HG03103 (cell line): Measurements from ENCODE around the gene PHLPP2.

ENCODE experiments used
- ATAC-seq: cut with Tn5 transposase; IDR thresholded peaks from one replicate; pipeline ENCODE4 v1.9.1; 2021; ENCODE audit warnings: low read depth; ENCODE audit not compliant: unreplicated experiment

PHLPP2 gene

GRCh38 chr16:71724320-71724751, at the start of gene PHLPP2:
Gene PHLPP2, minus strand, starts transcription at chr16:71724701. Its CDS starts 9,906 bp downstream, at chr16:71714795.
- ATAC-seq: no peak

DNA sequence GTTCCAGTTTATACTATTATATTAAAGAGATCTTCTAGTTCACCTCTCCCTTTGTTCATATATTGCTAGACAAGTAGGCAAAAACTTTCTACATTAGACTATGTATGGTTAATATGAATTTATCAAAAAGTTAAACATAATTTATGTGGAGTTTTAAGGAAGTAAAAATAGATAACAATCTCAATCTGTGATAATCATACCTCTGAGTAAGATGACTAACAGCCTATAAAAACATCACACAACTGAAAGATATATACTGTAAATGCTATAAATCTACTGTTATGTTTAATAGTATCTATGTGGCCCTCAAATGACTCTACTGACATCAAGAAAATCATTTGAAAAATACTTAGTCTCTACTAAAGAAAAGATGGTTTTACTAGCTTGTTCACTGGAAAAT, 47.1 kb upstream of the PHLPP2 start:
- no peak for ATAC-seq

DNA sequence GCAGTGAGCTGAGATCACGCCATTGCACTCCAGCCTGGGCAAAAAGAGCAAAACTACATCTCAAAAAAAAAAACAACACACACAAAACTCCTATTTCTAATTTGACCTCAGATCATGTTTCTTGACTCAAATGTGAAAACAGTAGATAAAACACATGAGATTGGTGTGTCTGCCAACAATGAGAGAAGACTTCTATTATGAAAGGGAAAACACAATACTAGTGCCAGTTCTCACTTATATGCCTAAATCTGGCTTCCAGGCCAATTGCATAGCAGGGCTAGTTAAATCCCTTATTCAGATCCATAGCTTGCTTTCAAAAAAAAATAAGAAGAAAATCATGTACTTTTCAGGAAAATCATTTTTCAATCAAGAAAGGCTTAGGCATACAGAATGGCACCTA, 44.7 kb upstream of the PHLPP2 start:
- no peak for ATAC-seq

DNA sequence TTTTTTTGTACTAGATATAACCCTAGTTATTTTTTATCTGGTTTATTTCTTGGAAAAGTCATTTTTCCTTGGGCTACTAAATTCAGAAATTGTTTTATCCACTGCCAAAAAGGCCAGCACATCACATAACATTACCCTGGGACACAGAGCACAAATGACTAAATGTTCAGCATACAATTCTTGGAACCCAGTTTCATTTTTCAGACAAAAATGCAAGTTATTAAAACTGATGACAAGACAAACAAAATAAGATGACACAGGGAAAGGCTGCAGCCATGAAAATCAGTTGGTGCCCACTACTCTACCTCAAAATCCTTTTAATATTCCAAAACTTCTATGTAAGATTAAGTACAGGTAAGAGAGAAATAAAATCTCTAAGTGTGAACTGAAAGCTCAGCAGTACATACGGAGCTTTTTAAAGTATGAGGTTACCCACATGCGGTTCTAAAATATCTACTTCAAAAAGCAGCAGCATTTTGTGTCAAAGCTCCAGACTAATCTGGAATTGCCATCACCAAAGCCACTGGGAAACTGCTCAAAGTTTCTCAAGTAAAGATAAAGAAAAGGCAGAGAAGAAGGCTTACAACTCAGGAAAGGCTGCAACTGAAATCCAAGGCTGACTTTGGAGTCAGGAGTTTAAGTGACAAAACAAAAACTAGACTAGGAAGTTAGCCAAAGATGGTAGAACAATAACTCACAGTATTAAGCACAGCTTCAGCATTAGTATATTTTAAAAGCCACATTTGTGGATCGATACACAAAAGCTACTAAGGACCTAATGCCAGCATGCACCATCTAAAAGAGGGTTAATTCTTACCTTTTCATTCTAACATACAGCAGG, 42.8 kb upstream of the PHLPP2 start:
- no peak for ATAC-seq

GRCh38 chr16:71762186-71762585, 37.7 kb upstream of the PHLPP2 start:
- ATAC-seq: no peak

DNA sequence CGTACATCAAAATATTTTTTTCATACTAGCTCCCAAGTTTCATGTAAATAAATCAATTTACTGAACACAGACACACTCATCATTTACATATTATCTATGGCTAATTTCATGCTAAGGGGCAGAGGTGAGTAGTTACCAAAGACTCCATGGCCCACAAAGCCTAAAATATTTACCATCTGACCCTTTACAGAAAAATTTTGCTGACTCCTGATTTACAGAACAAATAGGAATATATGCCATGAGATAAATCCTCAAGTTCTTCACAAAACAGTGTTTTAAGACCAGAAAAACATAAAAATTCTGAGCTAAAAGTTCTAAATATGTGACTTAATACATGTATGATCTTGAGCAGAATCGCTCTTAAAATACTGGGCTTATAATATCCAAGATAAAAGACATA, 36.6 kb upstream of the PHLPP2 start:
- ATAC-seq: no peak

DNA sequence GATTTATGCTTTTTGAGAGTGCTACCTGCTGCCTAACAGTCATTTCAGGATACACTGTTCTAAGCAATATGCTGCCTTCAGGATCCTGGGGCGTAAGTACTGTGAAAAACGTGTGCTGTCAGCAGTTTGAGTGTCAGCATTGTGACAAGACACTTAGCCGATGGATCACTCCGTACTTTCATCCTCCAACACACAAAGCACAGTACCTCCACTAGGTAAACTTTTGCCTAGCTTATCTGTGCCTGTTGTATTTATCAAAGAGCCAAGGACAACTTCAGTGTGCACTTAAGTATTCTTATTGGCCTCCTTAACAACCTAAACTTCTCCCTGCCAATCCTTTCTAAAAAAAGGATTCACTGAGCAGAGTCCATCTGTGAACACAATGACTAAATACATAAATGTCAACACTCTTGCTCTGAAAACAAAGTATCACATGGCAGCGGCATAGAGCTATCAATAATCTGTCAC, 33.8 kb upstream of the PHLPP2 start:
- ATAC-seq: no peak

- no peak for ATAC-seq
Measured at GRCh38 chr16:71754652-71755051, 30.2 kb upstream of the PHLPP2 start.

DNA sequence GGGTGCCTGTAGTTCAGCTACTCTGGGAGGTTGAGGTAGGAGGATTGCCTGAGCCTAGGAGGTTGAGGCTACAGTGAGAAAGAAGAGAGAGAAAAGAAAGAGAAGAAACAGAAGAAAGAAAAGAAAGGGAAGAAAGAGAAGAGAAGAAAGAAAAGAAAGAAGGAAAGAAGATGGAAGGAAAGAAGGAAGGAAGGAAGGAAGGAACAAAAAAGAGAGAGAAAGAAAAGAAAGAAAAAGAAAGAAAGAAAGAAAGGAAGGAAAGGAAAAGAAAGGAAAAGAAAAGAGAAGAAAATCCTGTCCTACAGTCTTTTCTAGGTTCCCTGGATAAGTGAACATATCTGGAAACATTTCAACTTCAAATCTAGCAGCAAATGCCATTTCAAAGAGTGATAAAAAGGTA, 29.6 kb upstream of the PHLPP2 start:
- ATAC-seq: no peak

DNA sequence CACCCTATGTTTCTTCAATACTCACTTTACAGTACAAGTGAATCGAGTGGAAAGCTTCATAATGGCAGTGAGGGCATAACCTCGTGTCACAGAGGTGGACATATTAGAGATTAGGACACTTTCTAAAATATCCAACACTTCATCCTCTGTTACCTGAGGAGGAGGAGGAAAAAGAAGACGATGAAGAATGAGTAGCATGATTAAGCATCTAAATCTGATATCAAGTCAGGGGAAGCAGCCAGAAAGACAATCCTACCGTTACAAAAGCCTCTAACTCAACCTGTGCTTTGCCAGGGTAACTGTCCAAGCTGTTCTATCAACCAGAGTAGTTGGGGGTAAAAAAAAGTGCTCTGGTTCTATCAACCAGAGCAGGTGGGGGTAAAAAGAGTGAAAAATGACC, 23.7 kb upstream of the PHLPP2 start:
- no peak for ATAC-seq

DNA sequence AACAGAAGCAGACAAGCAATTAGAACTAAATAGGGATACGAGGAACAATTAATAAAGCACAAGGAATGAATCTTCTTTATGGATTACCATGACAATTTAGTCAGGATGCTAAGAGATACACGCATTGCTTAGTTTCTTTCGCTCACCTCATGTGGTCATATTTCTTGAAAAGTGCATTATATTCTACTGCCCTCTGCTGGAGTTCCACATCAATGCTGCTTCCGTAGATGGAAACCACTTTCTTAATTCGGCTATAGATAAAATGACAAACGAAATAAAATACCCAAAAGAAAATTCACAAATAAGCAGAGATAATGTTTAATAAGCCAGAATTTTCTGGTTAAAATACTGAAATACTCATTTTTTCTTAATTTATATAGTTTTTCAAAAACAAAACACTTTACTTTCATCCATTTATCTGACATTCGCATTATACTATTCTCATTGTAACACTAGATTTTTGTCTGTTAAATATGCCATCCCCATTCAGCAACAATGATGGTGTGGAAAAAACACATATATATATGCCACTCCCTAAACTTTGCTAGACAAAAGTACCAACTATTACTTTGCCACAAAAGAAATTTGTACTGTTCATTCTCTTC, 22.0 kb upstream of the PHLPP2 start:
- no peak for ATAC-seq

- ATAC-seq: no peak
Measured at GRCh38 chr16:71738855-71739254, 14.4 kb upstream of the PHLPP2 start.

GRCh38 chr16:71737501-71737900, 13.0 kb upstream of the PHLPP2 start:
- ATAC-seq: no peak

DNA sequence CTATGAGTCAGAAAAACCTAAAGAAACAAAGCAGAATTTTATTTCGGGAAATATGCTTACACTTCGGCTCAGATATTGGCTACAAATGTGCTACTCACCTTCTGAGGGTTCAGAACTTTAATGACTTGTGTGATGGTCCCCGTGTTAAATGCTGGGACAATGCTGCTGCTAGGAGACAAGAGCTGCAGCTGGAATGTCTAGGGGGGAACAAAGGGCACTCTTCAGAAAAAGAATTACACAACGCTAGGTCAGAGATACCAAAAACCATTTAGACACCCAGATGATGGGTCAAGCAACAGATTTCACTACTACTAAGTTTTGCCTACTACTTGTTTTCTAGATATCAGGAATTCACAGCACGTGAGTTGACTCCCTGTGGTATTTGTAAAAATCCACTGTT, 10.0 kb upstream of the PHLPP2 start:
- ATAC-seq: no peak

GRCh38 chr16:71732587-71732986, 8.1 kb upstream of the PHLPP2 start:
- ATAC-seq: no peak

- ATAC-seq: no peak
Measured at GRCh38 chr16:71727551-71728324, 3.2 kb upstream of the PHLPP2 start.

DNA sequence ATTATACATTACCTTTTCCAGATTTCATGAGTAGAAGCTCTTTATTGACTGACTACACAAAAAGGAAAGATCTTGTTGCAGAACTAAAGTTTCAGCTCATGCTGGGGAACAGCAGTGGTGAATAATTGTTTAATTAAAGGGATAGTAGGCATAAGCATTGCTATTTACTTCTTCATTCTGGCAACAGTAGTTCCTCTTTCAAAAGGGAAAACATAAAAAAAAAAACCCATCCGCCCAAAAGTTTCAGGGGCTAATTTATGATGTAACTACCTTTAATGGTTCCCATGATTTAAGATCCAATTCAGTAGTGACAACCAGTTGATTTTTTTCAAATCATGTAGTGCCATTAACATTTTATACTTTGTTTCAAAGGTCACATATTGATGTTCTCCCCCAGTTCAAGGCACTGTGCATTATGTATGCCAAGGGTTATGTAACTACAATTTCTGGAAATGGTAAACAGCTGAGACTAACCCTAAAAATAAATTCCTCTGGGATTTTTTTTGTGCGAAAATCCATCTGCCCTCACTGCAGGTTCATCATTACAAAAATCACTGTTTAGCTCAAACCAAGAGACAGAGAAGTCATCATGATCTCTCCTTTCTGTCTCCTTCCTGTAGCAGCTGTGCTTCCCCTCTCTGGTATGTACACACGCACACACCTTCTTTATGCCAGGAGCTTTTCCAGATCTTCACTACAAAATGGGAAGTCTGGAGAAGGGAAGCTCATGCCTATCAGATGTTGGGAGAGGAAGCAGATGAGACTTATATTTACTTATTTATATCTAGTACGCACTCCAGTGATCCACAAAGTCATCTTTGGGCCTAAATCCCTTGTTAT, 2.2 kb upstream of the PHLPP2 start:
- ATAC-seq: no peak

GRCh38 chr16:71723537-71724319, 773 bp downstream of the PHLPP2 start:
- peak; percentile 76 for ATAC-seq

DNA sequence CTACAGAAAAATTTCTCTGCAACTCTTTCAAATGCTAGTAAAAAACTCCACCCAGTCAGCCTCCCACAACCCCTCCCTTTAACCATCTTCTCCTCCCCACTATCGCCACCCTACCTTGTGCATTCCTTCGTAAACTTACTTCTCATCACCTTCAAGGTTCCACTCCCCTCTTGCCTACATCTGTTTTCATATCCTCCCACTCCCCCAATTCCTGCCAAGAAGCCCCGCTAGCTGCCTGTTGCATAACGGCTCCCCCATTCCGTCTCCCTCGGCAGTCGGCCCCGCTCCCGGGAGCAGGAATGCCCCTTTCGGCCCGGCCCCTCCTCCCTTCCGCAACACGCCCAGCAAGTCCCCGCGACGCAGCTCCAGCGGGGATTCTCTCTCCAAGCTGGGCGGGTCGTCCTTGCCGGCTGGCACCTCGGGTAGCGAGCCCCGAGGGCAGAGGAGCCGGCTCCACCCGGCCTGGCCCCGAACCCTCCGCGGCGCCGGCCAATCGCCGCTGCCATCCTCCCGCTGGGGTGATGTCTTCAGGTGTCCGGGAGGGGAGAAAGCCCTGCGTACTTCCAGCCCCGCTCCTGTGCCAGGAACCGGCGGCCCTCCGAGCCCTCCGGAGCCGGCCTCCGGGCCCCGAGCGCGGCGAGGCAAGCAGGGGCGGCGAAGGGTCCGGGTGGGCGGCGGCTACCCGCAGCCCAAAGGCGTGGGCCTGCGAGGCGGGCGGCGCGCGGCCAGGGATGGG, 1.5 kb downstream of the PHLPP2 start:
- ATAC-seq: peak; percentile 28
